ENCODE results near the gene PTDSS2. TPM values are rescaled to one million over a fixed set of nuclear protein-coding genes. Genes with fewer than 3 reads are reported as not detected.
A peak's percentile ranks its signal among the peaks of the same experiment; 100 is the strongest.
"Not testable (repeated sequence)": the region's sequence is repeated elsewhere in the genome, so short reads cannot be mapped to it uniquely, and the experiment has no call there.

PTDSS2 gene
- total RNA-seq, 1 experiment from 2014 or later = 16.8 TPM

- DNase-seq (ENCODE audit: low read depth) = no peak
These were observed 18.4 kb downstream of the PTDSS2 start for GRCh38 chr11:468493-468892.

- not testable (repeated sequence) for DNase-seq (ENCODE audit: low read depth)
These were observed 19.1 kb downstream of the PTDSS2 start for GRCh38 chr11:469026-469683.

GRCh38 chr11:469684-470560 lies 19.8 kb downstream of the PTDSS2 start:
- peak; percentile 68 for DNase-seq (ENCODE audit: low read depth)

GRCh38 chr11:471468-472145 lies 21.5 kb downstream of the PTDSS2 start:
- DNase-seq (ENCODE audit: low read depth) = no peak

GRCh38 chr11:472272-472671 lies 22.2 kb downstream of the PTDSS2 start:
- DNase-seq (ENCODE audit: low read depth) = no peak

- no peak for DNase-seq (ENCODE audit: low read depth)
These were observed 22.7 kb downstream of the PTDSS2 start for GRCh38 chr11:472816-473215.

- no peak for DNase-seq (ENCODE audit: low read depth)
These were observed 23.3 kb downstream of the PTDSS2 start for GRCh38 chr11:473415-473814.

- DNase-seq (ENCODE audit: low read depth) = no peak
These were observed 24.1 kb downstream of the PTDSS2 start for GRCh38 chr11:473962-474785.

- no peak for DNase-seq (ENCODE audit: low read depth)
These were observed 24.9 kb downstream of the PTDSS2 start for GRCh38 chr11:474914-475506.

GRCh38 chr11:475941-476340 lies 25.9 kb downstream of the PTDSS2 start:
- DNase-seq (ENCODE audit: low read depth) = no peak

GRCh38 chr11:476416-476815 lies 26.3 kb downstream of the PTDSS2 start:
- DNase-seq (ENCODE audit: low read depth) = no peak

- DNase-seq (ENCODE audit: low read depth) = no peak
These were observed 27.1 kb downstream of the PTDSS2 start for GRCh38 chr11:477052-477715.

GRCh38 chr11:479311-479710 lies 29.2 kb downstream of the PTDSS2 start:
- DNase-seq (ENCODE audit: low read depth) = no peak

- no peak for DNase-seq (ENCODE audit: low read depth)
These were observed 34.5 kb downstream of the PTDSS2 start for GRCh38 chr11:484616-485015.

GRCh38 chr11:486189-486588 lies 36.1 kb downstream of the PTDSS2 start:
- DNase-seq (ENCODE audit: low read depth) = no peak

GRCh38 chr11:487571-488021 lies 37.5 kb downstream of the PTDSS2 start:
- DNase-seq (ENCODE audit: low read depth) = no peak

- DNase-seq (ENCODE audit: low read depth) = no peak
These were observed 38.0 kb downstream of the PTDSS2 start for GRCh38 chr11:488062-488461.

GRCh38 chr11:488579-488978 lies 38.5 kb downstream of the PTDSS2 start:
- no peak for DNase-seq (ENCODE audit: low read depth)

GRCh38 chr11:488992-489391 lies 38.9 kb downstream of the PTDSS2 start:
- DNase-seq (ENCODE audit: low read depth) = no peak

- DNase-seq (ENCODE audit: low read depth) = no peak
These were observed 39.6 kb downstream of the PTDSS2 start for GRCh38 chr11:489610-490185.

All from RPMI7951 (cell line).